ENCODE data around the gene OTOS. TPM values are rescaled to one million over a fixed set of nuclear protein-coding genes. Genes with fewer than 3 reads are reported as not detected.

Gene OTOS
- total RNA-seq, 4 donors from 2014 or later = not detected

- TF ChIP-seq CTCF (IDR thresholded peaks at IDR 0.05; ENCODE audit: low read depth) = no peak
Measured at GRCh38 chr2:240109386-240109785, 31.1 kb downstream of the OTOS start.

- no peak for TF ChIP-seq CTCF (IDR thresholded peaks at IDR 0.05; ENCODE audit: low read depth)
Measured at GRCh38 chr2:240107477-240107796, 33.0 kb downstream of the OTOS start.

- no peak for TF ChIP-seq CTCF (IDR thresholded peaks at IDR 0.05; ENCODE audit: low read depth)
Measured at GRCh38 chr2:240106765-240107476, 33.5 kb downstream of the OTOS start.

- no peak for TF ChIP-seq CTCF (IDR thresholded peaks at IDR 0.05; ENCODE audit: low read depth)
Measured at GRCh38 chr2:240105982-240106381, 34.5 kb downstream of the OTOS start.

GRCh38 chr2:240103136-240103535 lies 37.3 kb downstream of the OTOS start:
- no peak for TF ChIP-seq CTCF (IDR thresholded peaks at IDR 0.05; ENCODE audit: low read depth)

- no peak for TF ChIP-seq CTCF (IDR thresholded peaks at IDR 0.05; ENCODE audit: low read depth)
Measured at GRCh38 chr2:240098349-240098748, 42.1 kb downstream of the OTOS start.

GRCh38 chr2:240095556-240096523 lies 44.6 kb downstream of the OTOS start:
- no peak for TF ChIP-seq CTCF (IDR thresholded peaks at IDR 0.05; ENCODE audit: low read depth)

All from subcutaneous adipose tissue (tissue), 4 donors.